Inflammatory macrophage (primary cell): ENCODE data around the gene RUFY4.
"Not testable (repeated sequence)": the region's sequence is repeated elsewhere in the genome, so short reads cannot be mapped to it uniquely, and the experiment has no call there.

Source experiments
- DNase-seq, 2 donors: peaks; one replicate each; pipeline ENCODE4 v3.0.0-alpha.2; 2020 to 2022

RUFY4 gene

DNA sequence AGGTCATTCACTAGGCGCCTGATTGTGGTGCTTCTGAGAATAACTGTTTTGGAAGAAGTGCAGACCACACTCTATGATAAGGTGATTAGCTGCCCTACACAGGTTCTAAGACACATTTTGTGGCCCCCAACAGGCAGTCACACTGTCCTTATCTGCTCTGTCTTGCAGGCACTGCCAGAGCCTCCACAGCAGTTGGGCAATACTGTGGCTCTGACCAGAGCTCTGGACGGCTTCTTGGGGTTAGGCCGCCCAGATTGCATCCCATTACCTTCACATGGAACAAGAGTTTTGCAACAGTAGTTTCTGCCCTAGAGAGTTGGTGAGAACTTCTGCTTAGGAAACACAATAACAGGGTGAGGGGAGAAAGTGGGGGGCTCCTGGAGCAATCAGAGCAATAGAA, 22.7 kb downstream of the RUFY4 start:
- DNase-seq = peak; percentile 69 to 76

DNA sequence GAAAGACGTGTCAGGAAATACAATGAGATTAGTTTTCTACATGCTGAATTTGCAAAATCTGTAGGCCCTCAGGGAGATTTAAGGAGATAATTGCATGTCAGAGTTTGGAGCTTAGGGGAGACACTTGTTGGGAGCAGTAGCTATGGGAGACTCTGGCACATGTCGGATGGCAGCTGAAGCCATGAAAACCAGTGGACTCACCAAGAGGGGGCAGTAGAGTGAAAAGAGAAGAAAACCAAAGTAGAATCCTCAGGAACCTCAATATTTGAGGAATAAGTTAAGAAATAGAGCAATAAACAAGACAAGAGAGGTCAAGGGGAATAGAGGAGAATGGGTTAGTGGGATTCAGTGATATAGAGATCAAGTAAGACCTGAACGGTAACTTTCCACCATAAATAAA, 24.8 kb downstream of the RUFY4 start:
- peak in 1 of 2 donors; percentile 47 for DNase-seq

DNA sequence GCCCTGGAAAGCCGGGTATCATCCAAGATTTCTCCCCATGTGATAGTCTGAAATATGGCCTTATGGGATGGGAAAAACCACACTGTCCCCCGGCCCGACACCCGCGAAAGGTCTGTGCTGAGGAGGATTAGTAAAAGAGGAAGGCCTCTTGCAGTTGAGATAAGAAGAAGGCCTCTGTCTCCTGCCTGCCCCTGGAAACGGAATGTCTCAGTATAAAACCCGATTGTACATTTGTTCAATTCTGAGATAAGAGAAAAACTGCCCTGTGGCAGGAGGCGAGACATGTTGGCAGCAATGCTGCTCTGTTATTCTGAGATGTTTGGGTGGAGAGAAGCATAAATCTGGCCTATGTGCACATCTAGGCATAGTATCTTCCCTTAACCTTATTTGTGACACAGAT, 26.8 kb downstream of the RUFY4 start:
- DNase-seq = no peak

DNA sequence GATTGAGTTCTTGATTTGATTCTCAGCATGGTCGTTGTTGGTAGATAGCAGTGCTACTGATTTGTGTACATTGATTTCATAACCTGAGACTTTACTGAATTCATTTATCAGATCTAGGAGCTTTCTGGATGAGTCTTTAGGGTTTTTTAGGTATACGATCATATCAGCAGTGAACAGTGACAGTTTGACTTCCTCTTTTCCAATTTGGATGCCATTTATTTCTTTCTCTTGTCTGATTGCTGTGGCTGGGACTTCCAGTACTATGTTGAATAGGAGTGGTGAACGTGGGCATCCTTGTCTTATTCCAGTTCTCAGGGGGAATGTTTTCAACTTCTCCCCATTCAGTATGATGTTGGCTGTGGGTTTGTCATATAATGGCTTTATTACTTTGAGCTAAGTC, 28.9 kb downstream of the RUFY4 start:
- DNase-seq = no peak

DNA sequence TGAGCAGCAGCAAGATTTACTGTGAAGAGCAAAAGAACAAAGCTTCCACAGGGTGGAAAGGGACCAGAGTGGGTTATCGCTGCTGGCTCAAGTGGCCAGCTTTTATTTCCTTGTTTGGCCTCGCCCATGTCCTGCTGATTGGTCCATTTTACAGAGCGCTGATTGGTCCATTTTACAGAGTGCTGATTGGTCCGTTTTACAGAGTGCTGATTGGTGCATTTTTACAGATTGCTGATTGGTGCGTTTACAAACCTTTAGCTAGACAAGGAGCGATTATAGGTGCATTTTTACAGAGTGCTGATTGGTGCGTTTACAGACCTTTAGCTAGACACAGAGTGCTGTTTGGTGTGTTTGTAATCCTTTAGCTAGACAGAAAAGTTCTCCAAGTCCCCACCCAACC, 39.8 kb downstream of the RUFY4 start:
- not testable (repeated sequence) for DNase-seq

DNA sequence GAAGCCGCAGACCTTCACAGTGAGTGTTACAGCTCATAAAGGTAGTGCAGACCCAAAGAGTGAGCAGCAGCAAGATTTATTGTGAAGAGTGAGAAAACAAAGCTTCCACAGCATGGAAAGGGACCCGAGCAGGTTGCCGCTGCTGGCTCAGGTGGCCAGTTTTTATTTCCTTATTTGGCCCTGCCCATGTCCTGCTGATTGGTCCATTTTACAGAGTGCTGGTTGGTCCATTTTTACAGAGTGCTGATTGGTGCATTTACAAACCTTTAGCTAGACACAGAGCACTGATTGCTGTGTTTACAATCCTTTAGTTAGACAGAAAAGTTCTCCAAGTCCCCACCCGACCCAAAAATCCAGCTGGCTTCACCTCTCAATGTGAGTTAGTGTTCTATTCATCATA, 52.7 kb downstream of the RUFY4 start:
- not testable (repeated sequence) for DNase-seq

DNA sequence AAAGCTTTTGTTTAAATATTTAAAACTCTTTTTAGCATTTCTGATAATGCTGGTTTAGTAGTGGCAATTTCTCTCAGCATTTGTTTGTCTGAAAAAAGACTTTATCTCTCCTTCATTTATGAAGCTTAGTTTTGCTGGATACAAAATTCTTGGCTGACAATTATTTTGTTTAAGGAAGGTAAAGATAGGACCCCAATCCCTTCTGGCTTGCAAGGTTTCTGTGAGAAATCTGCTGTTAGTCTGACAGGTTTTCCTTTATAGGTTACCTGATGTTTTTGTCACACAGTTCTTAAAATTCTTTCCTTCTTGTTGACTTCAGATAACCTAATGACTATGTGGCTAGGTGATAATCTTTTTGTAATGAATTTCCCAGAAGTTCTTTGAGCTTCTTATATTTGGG, 53.2 kb downstream of the RUFY4 start:
- not testable (repeated sequence) for DNase-seq

DNA sequence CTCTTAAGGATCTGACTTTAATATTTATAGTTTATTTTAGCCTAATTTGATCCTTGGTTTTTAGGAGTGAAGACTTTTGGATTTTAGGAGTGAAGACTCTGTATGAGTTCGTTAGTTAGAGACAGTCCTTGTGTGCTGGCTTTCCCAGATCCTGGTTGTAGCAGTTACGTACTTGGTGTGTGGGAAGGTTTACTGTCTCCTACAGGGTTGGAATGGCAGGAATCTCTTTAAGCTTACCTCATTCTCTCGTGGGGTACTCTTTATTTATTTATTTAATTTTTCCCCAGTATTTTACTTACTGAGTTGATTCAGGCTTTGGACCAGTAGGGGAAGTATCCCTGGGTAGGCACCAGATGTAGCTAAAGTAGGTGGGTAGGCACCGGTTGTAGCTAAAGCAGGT, 54.9 kb downstream of the RUFY4 start:
- DNase-seq = no peak

DNA sequence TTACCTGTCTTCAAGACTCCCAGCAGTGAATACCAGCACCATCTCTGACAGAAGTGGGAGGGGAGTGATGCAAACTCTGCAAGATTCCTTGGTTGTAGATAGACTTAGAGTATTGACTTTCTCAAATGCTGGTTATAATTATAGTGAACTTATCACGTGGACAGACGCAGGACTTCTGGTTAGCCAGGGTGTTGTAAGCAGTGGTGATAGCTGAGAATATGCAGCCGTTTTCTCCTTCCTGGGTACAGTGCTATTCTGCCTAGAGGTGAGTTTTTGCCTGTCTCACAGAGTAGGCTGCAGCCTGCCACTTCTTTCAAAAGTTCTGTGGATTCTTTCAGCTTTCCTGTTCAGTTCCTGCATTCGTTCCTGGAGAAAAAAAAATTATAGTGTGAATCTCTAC, 56.0 kb downstream of the RUFY4 start:
- peak; percentile 14 to 35 for DNase-seq

DNA sequence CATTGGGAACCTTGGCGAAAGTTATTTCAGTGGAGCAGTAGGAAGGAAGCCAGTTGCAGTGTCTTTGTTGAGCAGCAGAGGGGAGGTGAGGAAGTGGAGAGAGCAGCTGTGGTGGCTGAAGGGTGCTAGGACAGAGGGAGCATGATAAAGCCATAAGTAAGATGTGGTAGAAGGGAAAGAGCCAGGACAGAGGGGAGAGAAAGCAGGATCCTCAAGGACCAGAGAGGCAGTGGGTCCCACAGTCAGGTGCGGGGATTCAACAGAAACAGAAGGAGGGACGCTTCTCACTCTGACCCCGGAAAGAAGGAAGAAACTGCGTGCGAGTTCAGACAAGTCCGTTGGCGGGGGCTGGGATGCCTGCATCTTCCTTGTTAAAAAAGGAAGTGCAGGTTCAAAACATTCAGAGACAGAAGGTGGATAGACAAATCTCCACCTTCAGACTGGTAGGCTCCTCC, 56.6 kb downstream of the RUFY4 start, which contains the start of gene CXCR2:
Gene CXCR2 (plus strand): TSS at position 403 of the 455 bp plus-strand sequence. CDS start 8,774 bp downstream, outside the sequence.
- DNase-seq = peak; percentile 52 to 63

DNA sequence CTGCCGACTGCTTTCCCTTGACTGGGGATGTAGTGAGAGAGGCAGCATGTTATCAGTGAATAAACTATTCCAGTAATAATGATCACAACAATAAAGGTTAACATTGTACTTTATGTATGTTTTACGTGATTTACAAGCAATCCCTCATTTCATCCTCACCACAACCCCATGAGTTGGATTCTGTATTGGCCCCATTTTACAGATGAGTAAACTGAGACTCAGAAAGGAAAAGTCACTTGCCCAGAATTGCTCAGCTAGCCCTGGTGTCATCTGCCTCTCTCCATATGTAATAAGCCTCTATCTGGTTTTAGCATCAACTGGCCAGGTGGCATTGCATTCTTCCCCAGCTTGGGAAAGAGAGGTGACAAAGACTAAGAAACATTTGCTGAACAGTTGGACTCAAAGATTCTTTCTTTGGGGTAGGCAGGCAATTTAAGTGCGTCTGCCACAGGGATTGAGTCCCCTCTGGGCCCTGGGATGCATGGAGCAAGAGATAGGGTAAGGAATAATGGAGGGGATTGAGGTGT, 58.9 kb downstream of the RUFY4 start:
- DNase-seq = no peak

DNA sequence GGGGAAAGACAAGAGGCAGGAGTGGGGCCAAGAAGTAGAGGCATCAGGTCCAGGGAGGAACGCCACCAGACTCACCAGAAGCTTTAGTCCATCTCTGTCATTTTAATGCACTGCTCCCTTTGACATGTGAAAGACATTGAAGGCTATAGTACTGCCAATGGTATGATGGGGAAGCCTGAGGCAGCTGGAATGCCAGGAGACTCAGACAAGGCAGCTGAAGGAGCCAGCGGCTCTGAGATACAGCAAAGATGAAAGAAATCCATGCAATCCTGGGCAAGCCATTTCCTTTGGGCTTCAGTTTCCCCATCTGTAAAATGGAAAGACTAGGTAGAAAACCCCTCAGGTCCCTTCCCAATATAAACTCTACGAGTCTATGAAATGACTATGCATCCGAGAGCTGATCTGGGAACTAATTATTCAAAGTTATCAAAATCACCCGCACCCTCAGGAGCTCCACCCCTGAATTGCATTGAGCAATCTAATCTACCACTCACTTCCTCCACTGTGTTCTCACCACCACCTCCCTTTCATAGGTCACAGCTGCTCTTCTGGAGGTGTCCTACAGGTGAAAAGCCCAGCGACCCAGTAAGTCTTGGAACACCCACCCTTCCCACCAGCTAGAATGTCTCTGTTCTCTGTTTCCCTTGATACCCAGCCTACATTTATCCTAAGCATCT, 59.9 kb downstream of the RUFY4 start:
- DNase-seq = peak in 1 of 2 donors; percentile 15

DNA sequence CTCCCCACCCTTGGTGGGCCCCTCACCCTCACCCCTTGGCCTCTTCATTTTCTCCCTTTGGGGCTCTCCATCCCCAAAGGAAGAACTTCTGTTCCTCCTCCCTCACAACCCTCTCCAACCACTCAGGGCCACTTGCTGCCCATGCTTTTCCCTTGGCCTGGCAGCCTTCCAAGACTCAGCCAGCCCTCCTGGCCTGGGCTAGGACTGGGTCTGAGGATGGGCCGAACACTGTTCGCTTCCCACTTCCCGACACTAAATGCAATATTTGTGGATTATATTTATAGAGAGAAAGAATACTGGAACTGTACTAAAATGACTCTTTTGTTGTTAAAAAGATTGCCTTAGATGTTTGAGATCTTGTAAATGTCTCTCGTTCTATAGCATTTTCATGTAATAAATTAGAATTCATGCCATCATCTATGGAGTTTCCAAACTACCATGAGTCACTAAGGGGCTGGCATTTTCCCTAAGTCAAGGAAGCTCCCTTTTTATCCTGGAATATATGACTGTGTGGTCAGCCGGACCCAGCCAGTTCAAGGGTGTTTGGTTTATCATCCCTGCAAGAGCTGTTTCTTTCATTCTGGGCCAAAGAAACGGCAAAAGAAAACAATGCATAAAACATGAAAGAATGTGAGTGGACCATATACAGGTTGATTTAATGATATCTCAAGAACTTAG, 60.5 kb downstream of the RUFY4 start:
- no peak for DNase-seq

DNA sequence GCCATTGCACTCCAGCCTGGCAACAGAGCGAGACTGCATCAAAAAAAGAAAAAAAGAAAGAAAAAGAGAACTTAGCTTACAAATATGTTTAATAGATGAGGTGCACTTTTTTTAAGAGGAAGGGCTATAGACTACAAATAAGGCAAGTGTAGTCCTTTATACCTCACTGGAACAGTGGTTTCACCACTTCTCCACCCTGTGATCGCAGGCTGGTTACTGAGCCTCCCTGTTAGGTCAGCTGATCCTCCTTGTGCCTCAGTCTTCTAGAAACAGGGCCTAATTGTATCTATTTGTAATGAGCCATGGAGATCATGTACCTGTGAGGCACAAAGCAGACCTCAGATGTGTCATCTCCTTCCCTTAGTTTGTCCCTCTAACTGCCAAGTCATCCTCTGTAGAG, 61.3 kb downstream of the RUFY4 start:
- DNase-seq = peak in 1 of 2 donors; percentile 19

DNA sequence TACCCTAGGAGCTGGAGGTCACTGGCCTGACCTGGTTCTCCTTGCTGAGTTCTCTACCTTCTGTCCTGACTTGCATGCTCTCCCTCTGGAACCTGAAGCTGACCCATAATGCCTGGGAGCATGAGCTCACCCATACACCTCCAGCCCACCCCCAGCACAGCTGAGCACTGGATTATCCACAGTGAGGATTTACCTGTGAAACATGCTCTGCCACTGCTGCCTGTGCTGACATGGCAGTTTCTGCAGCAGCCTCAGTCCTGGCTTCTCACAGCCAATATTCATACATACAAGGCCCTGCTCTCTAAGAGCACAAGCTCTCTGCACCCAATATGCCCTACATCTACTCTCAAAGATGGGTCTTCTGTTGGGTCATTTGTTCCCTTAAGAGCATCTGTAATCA, 61.8 kb downstream of the RUFY4 start:
- DNase-seq = no peak

DNA sequence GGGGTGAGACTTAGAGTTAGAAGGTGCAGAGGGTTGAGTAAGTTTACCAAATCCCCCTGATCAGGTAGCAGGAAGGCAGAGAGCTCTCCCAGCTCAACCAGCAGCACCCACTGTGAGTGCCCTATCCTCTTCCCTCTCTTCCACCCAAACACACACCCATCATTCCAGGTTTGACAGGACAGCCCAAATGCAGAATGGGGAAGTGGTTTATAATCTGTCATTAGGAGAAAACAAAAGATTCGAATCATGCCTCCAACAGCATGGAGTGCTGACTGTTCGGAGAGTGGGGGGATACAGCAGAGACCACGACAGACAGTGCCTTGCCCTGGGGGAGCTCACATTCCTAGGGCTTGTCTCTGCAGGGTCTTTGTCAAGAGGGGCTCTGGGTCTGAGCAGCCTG, 68.5 kb downstream of the RUFY4 start:
- DNase-seq = no peak

DNA sequence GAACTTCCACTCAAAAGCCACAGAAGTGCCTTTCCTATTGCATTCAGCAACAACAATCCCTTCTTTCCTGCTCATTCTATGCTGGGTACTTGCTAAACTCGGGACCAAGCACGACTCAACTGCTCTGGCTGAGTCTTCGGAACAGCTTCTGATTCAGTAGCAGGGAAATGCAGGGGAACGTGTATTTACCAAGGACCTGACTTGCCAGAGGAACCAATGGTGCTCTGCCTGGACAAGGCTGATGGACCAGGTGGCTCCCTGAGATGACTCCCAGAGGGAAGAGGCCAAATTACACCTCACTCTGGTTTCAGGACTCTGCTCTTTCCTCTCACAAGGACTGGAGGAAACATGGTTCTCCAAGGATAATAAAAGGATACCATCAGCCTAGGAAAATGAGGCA, 69.0 kb downstream of the RUFY4 start:
- no peak for DNase-seq
